A673 (cell line): Measurements from ENCODE around the gene SEC11C.

Experiments
- CTCF ChIP-seq: fragments of 300-800, 200-600 bp; sonication (generic); conservative IDR thresholded peaks from 2 replicates; pipeline ENCODE4 v1.5.1; 2017; ENCODE audit warnings: low read depth, mild to moderate bottlenecking, antibody characterized with exemption, low read length, moderate library complexity, mixed read lengths
- EZH2 ChIP-seq: fragments of 200-600 bp; sonication (generic); IDR thresholded peaks from 2 replicates; pipeline ENCODE4 v1.6.1; 2017; ENCODE audit warnings: borderline replicate concordance, low read depth, mild to moderate bottlenecking, mixed read lengths, antibody characterized with exemption, low read length; ENCODE audit not compliant: poor library complexity, severe bottlenecking

GRCh38 chr18:59156316-59156715 lies 16.6 kb downstream of the SEC11C start:
- TF ChIP-seq EZH2 (no peak), CTCF (no peak)
